PC-3 (cell line): ENCODE results near the gene TSPEAR.

Source experiments
- CTCF ChIP-seq: fragments of 300-600 bp; sonication (generic); conservative IDR thresholded peaks from 2 replicates; pipeline ENCODE4 v1.5.1; 2017; ENCODE audit warnings: antibody characterized with exemption, low read depth, mild to moderate bottlenecking, low read length
- EZH2 ChIP-seq: fragments of 300-600 bp; sonication (generic); IDR thresholded peaks from one replicate; pipeline ENCODE4 v1.6.1; 2017; ENCODE audit warnings: antibody characterized with exemption, mild to moderate bottlenecking, low read length; ENCODE audit not compliant: unreplicated experiment

GRCh38 chr21:44682580-44683151 is 28.7 kb downstream of the TSPEAR start:
- TF ChIP-seq CTCF = no peak
- no peak for TF ChIP-seq EZH2
